ENCODE data around the gene MALRD1. TPM values are rescaled to one million over a fixed set of nuclear protein-coding genes. Genes with fewer than 3 reads are reported as not detected.

MALRD1 gene
- total RNA-seq, 1 donor from 2014 or later = 0.28 TPM

DNA sequence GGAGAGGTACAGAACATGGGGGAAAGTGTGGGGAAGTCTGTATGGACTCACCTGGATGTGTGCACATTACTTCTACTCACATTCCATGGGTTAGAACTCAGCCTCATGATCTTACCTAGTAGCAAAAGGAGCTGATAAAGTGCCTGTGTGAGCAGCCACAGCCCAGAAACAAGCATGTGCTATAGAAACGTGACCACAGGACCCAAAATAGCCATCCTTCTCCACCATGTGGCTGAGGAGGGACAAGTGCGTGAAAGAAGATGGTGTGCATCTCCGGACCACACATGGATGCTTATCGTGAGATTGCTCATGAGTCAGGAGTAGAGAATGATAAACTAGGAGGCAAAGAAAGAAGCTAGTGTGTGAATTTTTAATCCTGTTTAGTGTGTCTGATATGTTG, 431.3 kb downstream of the MALRD1 start:
- Mint-ChIP-seq H3K36me3 (ENCODE audit: low read depth, unreplicated experiment) (no peaks in the 10 kb centered on the region), H3K27me3 (ENCODE audit: unreplicated experiment) (no peaks in the 10 kb centered on the region), H3K9me3 (ENCODE audit: unreplicated experiment) (no peaks in the 10 kb centered on the region), H3K27ac (ENCODE audit: unreplicated experiment) (no peak overlapping the region), H3K4me3 (ENCODE audit: unreplicated experiment) (no peak overlapping the region), H3K4me1 (ENCODE audit: unreplicated experiment) (no peaks in the 10 kb centered on the region)
- TF ChIP-seq, protein P1, sequence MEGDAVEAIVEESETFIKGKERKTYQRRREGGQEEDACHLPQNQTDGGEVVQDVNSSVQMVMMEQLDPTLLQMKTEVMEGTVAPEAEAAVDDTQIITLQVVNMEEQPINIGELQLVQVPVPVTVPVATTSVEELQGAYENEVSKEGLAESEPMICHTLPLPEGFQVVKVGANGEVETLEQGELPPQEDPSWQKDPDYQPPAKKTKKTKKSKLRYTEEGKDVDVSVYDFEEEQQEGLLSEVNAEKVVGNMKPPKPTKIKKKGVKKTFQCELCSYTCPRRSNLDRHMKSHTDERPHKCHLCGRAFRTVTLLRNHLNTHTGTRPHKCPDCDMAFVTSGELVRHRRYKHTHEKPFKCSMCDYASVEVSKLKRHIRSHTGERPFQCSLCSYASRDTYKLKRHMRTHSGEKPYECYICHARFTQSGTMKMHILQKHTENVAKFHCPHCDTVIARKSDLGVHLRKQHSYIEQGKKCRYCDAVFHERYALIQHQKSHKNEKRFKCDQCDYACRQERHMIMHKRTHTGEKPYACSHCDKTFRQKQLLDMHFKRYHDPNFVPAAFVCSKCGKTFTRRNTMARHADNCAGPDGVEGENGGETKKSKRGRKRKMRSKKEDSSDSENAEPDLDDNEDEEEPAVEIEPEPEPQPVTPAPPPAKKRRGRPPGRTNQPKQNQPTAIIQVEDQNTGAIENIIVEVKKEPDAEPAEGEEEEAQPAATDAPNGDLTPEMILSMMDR (IDR thresholded peaks at IDR 0.05; ENCODE audit: unreplicated experiment) = no peak
- no peak for DNase-seq (ENCODE audit: low spot score)

DNA sequence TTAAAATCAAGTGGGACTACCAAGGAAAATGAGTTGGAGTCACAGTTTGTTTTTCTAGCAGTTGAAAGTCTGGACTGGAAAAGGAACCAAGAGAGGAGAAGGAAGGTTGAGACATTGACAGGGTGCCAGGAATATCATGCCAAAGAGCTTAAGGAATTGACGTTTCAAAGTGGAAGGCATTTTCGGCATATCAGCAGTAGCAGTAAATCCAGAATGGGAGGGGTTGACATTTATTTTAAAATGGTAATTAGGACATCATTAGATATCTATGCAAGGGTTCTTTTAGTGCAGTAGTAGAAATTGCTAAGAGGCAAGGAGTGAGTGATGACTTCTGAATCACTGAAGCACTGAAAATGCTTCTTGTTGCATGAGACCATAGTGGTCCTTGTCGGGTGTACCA, 431.8 kb downstream of the MALRD1 start:
- H3K4me1 Mint-ChIP-seq (ENCODE audit: unreplicated experiment) = no peaks in the 10 kb centered on the region
- H3K27ac Mint-ChIP-seq (ENCODE audit: unreplicated experiment) = no peak overlapping the region
- no peaks in the 10 kb centered on the region for H3K27me3 Mint-ChIP-seq (ENCODE audit: unreplicated experiment)
- TF ChIP-seq, protein P1 (IDR thresholded peaks at IDR 0.05; ENCODE audit: unreplicated experiment) = no peak
- no peak for DNase-seq (ENCODE audit: low spot score)
- H3K4me3 Mint-ChIP-seq (ENCODE audit: unreplicated experiment) = no peak overlapping the region
- no peaks in the 10 kb centered on the region for H3K9me3 Mint-ChIP-seq (ENCODE audit: unreplicated experiment)
- H3K36me3 Mint-ChIP-seq (ENCODE audit: low read depth, unreplicated experiment) = no peaks in the 10 kb centered on the region

DNA sequence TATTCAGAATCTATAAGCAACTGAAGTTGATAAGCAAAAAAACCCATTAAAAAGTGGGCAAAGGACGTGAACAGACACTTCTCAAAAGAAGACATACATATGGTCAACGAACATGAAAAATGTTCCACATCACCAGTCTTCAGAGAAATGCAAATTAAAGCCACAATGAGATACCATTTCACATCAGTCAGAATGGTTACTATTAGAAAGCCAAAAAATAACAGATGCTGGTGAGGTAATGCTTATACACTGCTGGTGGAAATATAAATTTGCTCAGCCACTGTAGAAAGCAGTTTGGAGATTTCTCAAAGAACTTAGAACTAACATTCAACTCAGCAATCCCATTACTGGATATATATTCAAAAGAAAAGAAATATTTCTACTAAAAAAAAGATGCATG, 434.8 kb downstream of the MALRD1 start:
- no peaks in the 10 kb centered on the region for H3K9me3 Mint-ChIP-seq (ENCODE audit: unreplicated experiment)
- H3K27me3 Mint-ChIP-seq (ENCODE audit: unreplicated experiment) = no peaks in the 10 kb centered on the region

DNA sequence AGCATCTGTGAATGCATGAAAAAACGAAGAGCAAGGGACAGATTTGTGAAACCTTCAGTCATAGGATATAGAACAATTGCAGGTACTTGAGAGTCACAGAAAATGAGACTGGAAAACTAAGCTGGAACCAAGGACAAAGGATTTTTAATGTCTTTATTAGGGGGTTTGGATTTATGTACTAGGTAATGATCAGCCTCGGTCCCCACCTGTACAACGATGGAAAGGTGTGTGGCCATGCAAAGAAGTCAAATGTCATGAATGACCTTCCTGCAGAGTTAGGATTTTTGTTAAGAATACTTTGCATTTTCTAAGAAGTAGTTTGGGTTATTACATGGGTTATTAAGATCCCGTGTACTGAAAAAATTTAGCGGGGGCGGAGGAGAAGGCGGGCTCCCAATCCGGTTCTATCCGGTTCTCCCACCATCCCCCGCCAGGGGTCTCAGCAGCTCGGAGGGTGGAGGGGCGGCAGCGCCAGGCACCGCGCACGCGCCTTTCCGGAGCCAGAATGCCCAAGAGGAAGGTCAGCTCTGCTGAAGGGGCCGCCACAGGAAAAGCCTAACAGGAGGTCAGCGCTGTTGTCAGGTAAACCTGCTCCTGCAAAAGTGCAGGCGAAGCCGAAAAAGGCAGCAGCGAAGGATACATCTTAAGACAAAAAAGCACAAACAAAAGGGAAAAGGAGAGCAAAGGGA, 440.1 kb downstream of the MALRD1 start:
- H3K4me3 Mint-ChIP-seq (ENCODE audit: unreplicated experiment) = no peak overlapping the region
- no peaks in the 10 kb centered on the region for H3K9me3 Mint-ChIP-seq (ENCODE audit: unreplicated experiment)
- H3K27ac Mint-ChIP-seq (ENCODE audit: unreplicated experiment) = no peak overlapping the region
- H3K4me1 Mint-ChIP-seq (ENCODE audit: unreplicated experiment) = peaks cover 10% of the 10 kb centered on the region
- no peaks in the 10 kb centered on the region for H3K36me3 Mint-ChIP-seq (ENCODE audit: low read depth, unreplicated experiment)
- TF ChIP-seq, protein P1 (IDR thresholded peaks at IDR 0.05; ENCODE audit: unreplicated experiment) = no peak
- peak; percentile 71 for DNase-seq (ENCODE audit: low spot score)
- no peaks in the 10 kb centered on the region for H3K27me3 Mint-ChIP-seq (ENCODE audit: unreplicated experiment)

More for the DNA sequence above, 434.8 kb downstream of the MALRD1 start:
- Mint-ChIP-seq H3K27ac (ENCODE audit: unreplicated experiment) (no peak overlapping the region), H3K4me1 (ENCODE audit: unreplicated experiment) (peaks cover 3% of the 10 kb centered on the region), H3K36me3 (ENCODE audit: low read depth, unreplicated experiment) (no peaks in the 10 kb centered on the region), H3K4me3 (ENCODE audit: unreplicated experiment) (no peak overlapping the region)
- TF ChIP-seq, protein P1 (IDR thresholded peaks at IDR 0.05; ENCODE audit: unreplicated experiment) = no peak
- DNase-seq (ENCODE audit: low spot score) = no peak

DNA sequence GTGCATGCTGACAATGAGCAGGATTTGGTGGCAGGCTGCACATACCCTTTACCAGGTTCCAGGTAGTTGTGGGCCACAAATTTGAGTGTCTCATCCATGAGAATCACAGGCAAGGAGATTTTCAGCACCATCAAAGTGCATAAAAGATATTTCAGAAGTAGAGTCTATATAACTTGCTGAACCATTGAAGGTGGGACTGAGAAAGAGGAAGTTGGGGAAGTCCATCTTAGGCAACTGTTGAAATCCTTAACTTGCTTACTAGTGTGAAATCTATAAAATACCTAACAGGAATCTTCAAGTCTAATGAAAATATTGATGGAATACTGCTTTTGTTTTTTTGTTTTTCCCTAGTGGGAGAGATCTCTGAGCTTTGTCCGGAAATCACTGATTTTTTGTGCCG, 442.6 kb downstream of the MALRD1 start:
- Mint-ChIP-seq H3K4me1 (ENCODE audit: unreplicated experiment) (peaks cover 10% of the 10 kb centered on the region), H3K4me3 (ENCODE audit: unreplicated experiment) (no peak overlapping the region), H3K36me3 (ENCODE audit: low read depth, unreplicated experiment) (no peaks in the 10 kb centered on the region), H3K27ac (ENCODE audit: unreplicated experiment) (no peak overlapping the region), H3K9me3 (ENCODE audit: unreplicated experiment) (no peaks in the 10 kb centered on the region), H3K27me3 (ENCODE audit: unreplicated experiment) (no peaks in the 10 kb centered on the region)
- TF ChIP-seq, protein P1 (IDR thresholded peaks at IDR 0.05; ENCODE audit: unreplicated experiment) = no peak
- no peak for DNase-seq (ENCODE audit: low spot score)
